Purkinje cell (primary cell): Measurements from ENCODE around the gene BCL10. TPM values are rescaled to one million over a fixed set of nuclear protein-coding genes. Genes with fewer than 3 reads are reported as not detected.

Experiments
- polyA plus RNA-seq: library from polyadenylated mRNA; unstranded; fragments of >200 nt; fragmentation: Nextera tagmentation; gene quantifications from 2 replicates; pipeline ENCODE4 v1.2.1, GENCODE V29; 2014

Gene BCL10
- 10.7 and 13.4 TPM in 2 replicates for polyA plus RNA-seq

GRCh38 chr1:85276215-85276977 lies at the start of gene BCL10:
Gene BCL10 (minus strand): TSS chr1:85276632. CDS start chr1:85276352, 280 bp downstream.

DNA sequence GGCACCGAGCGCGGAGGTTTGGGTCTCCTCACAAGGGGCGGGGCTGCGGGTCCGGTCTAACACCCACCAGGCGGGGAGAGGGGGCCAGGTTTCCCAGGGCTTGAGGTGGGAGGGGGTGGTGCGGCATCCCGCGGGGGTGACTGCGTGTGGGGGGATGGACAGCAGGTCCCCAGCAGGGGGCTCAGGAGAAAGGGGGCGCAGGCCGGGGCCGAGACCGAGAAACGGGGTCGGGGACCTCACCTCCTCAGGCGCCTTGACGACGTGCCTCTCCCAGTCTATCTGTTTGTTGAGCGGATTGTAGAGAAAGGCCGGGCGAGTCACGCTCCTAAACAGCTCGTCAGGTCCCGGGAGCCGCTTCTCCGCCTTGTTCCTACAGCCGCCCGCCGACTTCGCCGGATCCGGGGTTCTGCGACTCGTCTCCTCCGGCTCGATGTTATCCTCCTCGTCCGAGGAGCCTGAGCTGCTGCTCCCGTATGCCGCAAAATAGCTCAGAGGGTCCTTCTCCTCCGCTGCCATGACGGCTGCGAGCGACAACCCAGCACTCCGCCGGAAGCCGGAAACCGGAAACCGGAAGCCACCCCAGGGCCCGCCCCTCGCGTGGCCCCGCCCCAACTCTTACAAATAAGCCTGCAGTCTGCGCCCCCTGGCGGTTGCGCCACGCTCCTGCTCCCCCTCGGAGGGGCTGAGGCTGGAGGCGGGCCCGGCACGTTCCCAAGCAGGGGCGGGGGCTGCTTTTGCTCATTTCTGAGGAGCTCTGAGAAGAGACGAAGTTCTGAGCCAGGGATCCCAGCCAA lies 17.1 kb downstream of the BCL10 start, which contains the start of gene C1orf52:
Gene C1orf52, minus strand, starts transcription at position 545 of the 794 bp plus-strand sequence. Its CDS starts 29 bp downstream, at position 516.

Other genes with a start within 250 kb of the BCL10 start
- gene MCOLN3, start 228.1 kb downstream of the BCL10 start, polyA plus RNA-seq = not detected in 2 replicates
- gene SYDE2, start 75.6 kb downstream of the BCL10 start, polyA plus RNA-seq = 0.08 TPM in 1 of 2 replicates, not detected in the other
- 49.9 and 68.1 TPM in 2 replicates for gene C1orf52, start 17.0 kb downstream of the BCL10 start, polyA plus RNA-seq
- 48.8 and 53.8 TPM in 2 replicates for gene DDAH1, start 188.5 kb upstream of the BCL10 start, polyA plus RNA-seq